GM12892 (cell line): ENCODE data around the gene UBE2K.

ENCODE experiments used
- POLR2A ChIP-seq: IDR thresholded peaks from 2 replicates; pipeline ENCODE4 v1.6.1; 2011; ENCODE audit warnings: low read depth, low read length, control low read depth
- POLR2AphosphoS5 ChIP-seq: IDR thresholded peaks from 2 replicates; pipeline ENCODE4 v1.6.1; 2011; ENCODE audit warnings: low read depth, low read length, control low read depth
- TAF1 ChIP-seq: IDR thresholded peaks from 2 replicates; pipeline ENCODE4 v1.6.1; 2011; ENCODE audit warnings: low read depth, mild to moderate bottlenecking, control low read depth, low read length, borderline replicate concordance

DNA sequence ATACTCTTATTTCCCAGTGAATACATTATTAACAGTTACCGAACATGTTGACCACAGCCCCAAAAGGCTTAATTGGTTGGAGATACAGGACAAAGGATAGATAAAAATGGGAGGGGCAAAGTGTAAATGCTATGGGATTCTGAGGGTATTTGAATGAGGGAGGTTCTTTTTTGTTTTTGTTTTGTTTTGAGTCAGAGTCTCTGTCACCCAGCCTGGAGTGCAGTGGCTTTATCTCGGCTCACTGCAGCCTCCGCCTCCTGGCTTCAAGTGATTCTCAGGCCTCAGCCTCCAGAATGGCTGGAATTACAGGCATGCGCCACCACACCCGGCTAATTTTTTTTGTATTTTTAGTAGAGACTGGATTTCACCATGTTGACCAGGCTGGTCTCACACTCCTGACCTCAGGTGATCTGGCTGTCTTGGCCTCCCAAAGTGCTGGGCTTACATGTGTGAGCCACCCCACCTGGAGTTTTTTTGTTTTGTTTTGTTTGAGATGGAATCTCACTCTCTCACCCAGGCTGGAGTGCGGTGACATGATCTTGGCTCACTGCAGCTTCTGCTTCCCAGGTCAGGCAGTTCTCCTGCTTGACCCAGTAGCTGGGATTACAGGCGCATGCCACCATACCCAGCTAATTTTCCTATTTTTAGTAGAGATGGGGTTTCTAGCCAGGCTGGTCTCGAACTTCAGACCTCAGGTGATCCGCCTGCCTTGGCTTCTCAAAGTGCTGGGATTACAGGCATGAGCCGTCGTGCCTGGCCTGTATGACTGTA is 9.0 kb downstream of the UBE2K start:
- TF ChIP-seq POLR2AphosphoS5 (no peak), POLR2A (no peak), TAF1 (no peak)
